HG02870 (cell line): ENCODE data around the gene MBD5.
A peak's percentile ranks its signal among the peaks of the same experiment; 100 is the strongest.

Experiments
- ATAC-seq: cut with Tn5 transposase; IDR thresholded peaks from one replicate; pipeline ENCODE4 v1.9.1; 2021; ENCODE audit warnings: mild to moderate bottlenecking, moderate library complexity; ENCODE audit not compliant: unreplicated experiment

MBD5 gene

GRCh38 chr2:148108385-148108784 is 87.5 kb downstream of the MBD5 start:
- no peak for ATAC-seq

- peak; percentile 67 for ATAC-seq
Observed at GRCh38 chr2:148110184-148110583, 89.3 kb downstream of the MBD5 start.

- ATAC-seq, result no peak
Observed at GRCh38 chr2:148122788-148123187, 101.9 kb downstream of the MBD5 start.

GRCh38 chr2:148124271-148124670 is 103.4 kb downstream of the MBD5 start:
- ATAC-seq, result no peak

- ATAC-seq, result no peak
Observed at GRCh38 chr2:148130581-148130980, 109.7 kb downstream of the MBD5 start.

GRCh38 chr2:148132412-148132811 is 111.5 kb downstream of the MBD5 start:
- no peak for ATAC-seq

GRCh38 chr2:148135705-148136104 is 114.8 kb downstream of the MBD5 start:
- ATAC-seq, result no peak

GRCh38 chr2:148136441-148136840 is 115.5 kb downstream of the MBD5 start:
- no peak for ATAC-seq

- ATAC-seq, result no peak
Observed at GRCh38 chr2:148161909-148162435, 141.1 kb downstream of the MBD5 start.

- ATAC-seq, result no peak
Observed at GRCh38 chr2:148162871-148163270, 142.0 kb downstream of the MBD5 start.

GRCh38 chr2:148165975-148166374 is 145.1 kb downstream of the MBD5 start:
- ATAC-seq, result no peak

- no peak for ATAC-seq
Observed at GRCh38 chr2:148167241-148167766, 146.4 kb downstream of the MBD5 start.

- no peak for ATAC-seq
Observed at GRCh38 chr2:148167855-148168254, 147.0 kb downstream of the MBD5 start.

- ATAC-seq, result no peak
Observed at GRCh38 chr2:148172131-148172753, 151.4 kb downstream of the MBD5 start.

- no peak for ATAC-seq
Observed at GRCh38 chr2:148173168-148173567, 152.3 kb downstream of the MBD5 start.

- no peak for ATAC-seq
Observed at GRCh38 chr2:148177559-148177958, 156.7 kb downstream of the MBD5 start.

- ATAC-seq, result no peak
Observed at GRCh38 chr2:148179724-148180123, 158.8 kb downstream of the MBD5 start.

GRCh38 chr2:148184976-148185375 is 164.1 kb downstream of the MBD5 start:
- ATAC-seq, result no peak

GRCh38 chr2:148194882-148195281 is 174.0 kb downstream of the MBD5 start:
- no peak for ATAC-seq

GRCh38 chr2:148201075-148202004 is 180.4 kb downstream of the MBD5 start:
- ATAC-seq, result no peak

GRCh38 chr2:148202237-148202636 is 181.3 kb downstream of the MBD5 start:
- ATAC-seq, result no peak

GRCh38 chr2:148207111-148207510 is 186.2 kb downstream of the MBD5 start:
- ATAC-seq, result no peak
